Measurements from ENCODE around the gene TRIM52.
"Not testable (repeated sequence)": the region's sequence is repeated elsewhere in the genome, so short reads cannot be mapped to it uniquely, and the experiment has no call there.

The TRIM52 gene

GRCh38 chr5:181212934-181213333 is 48.0 kb downstream of the TRIM52 start:
- 0 out of 2 replicates have a peak overlapping the region, but pooled peaks have one; percentile 2 for H3K27ac ChIP-seq
- TF ChIP-seq CTCF (conservative IDR thresholded peaks at IDR 0.05): no peak

GRCh38 chr5:181212080-181212479 is 48.9 kb downstream of the TRIM52 start:
- no peak overlapping the region for H3K27ac ChIP-seq
- TF ChIP-seq CTCF (conservative IDR thresholded peaks at IDR 0.05): no peak

- H3K27ac ChIP-seq: no peak overlapping the region
- TF ChIP-seq CTCF (conservative IDR thresholded peaks at IDR 0.05): peak; percentile 40; the same call in 1 of the 2 replicates
Observed at GRCh38 chr5:181211208-181211607, 49.7 kb downstream of the TRIM52 start.

GRCh38 chr5:181210698-181211097 is 50.2 kb downstream of the TRIM52 start:
- H3K27ac ChIP-seq: not testable (repeated sequence)

GRCh38 chr5:181210148-181210547 is 50.8 kb downstream of the TRIM52 start:
- H3K27ac ChIP-seq: not testable (repeated sequence)

GRCh38 chr5:181209006-181209405 is 51.9 kb downstream of the TRIM52 start:
- H3K27ac ChIP-seq: not testable (repeated sequence)

- H3K27ac ChIP-seq: peak overlapping the region; percentile 81
- TF ChIP-seq CTCF (conservative IDR thresholded peaks at IDR 0.05): no peak
Observed at GRCh38 chr5:181207960-181208253, 53.0 kb downstream of the TRIM52 start.

- H3K27ac ChIP-seq: peak overlapping the region; percentile 81
Observed at GRCh38 chr5:181207214-181207959, 53.6 kb downstream of the TRIM52 start.

More at GRCh38 chr5:181207214-181207959, 53.6 kb downstream of the TRIM52 start:
- TF ChIP-seq CTCF (conservative IDR thresholded peaks at IDR 0.05): no peak; the same call in 1 of the 2 replicates
